Measurements from ENCODE around the gene LRRC8A. TPM values are rescaled to one million over a fixed set of nuclear protein-coding genes. Genes with fewer than 3 reads are reported as not detected.

LRRC8A gene
- total and polyA plus RNA-seq, 2 of the 4 experiments (the other 2 are of a cell fraction): 42.8 to 60.9 TPM

DNA sequence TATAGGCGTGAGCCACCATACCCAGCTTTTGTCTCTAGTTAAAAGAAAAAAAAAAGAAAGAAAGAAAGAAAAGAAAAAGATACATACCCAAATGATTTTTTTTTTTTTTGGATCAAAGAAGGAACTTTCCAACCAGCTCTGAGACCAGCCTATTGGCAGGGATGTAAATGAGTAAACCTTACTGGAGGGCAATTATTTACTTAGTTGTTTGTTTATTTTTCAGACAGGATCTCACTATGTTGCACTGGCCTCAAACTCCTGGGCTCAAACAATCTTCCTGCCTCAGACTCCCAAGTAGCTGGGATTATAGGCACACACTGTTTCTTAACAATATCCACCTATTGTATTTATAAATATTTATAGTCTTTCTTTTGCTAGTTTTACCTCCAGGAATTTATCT is 41.4 kb upstream of the LRRC8A start:
- dilution Hi-C loops (cut with HindIII; ENCODE audit: low sequenced_read_pairs, unreplicated experiment) (no loop called here), intact Hi-C loops (cut with micrococcal nuclease) (no loop called here), in situ Hi-C loops (cut with MboI; ENCODE audit: low sequenced_read_pairs) (no loop called here)
- Histone ChIP-seq H3K23ac (ENCODE audit: low read depth, low read length) (no peak overlapping the region), H2BK20ac (ENCODE audit: low read depth, low read length) (no peak overlapping the region), H2BK15ac (ENCODE audit: low read depth, low read length) (no peak overlapping the region), H2BK5ac (ENCODE audit: low read depth, low read length, poor library complexity, severe bottlenecking) (no peak overlapping the region), H3K56ac (ENCODE audit: extremely low read depth, insufficient read depth, low read length) (no peak overlapping the region), H2AK5ac (ENCODE audit: low read depth, low read length) (no peak overlapping the region), H3K9me3 (ENCODE audit: control insufficient read depth, insufficient read depth, low read length) (no peaks in the 10 kb centered on the region), H2AK9ac (replicated peaks; ENCODE audit: low read depth, low read length, poor library complexity) (no peak overlapping the region), H3K4me2 (ENCODE audit: low read depth, low read length) (no peak overlapping the region), H3K18ac (ENCODE audit: low read depth, low read length) (no peak overlapping the region), H3K79me1 (ENCODE audit: low read depth in 1 of 2, low read length in 2 of 2) (0 out of 4 replicates have a peak, but pooled peaks cover 0 to under 1% of the 10 kb centered on the region in 2 experiments), H4K8ac (ENCODE audit: low read depth in 2 of 2, low read length in 2 of 2) (no peak overlapping the region), H3K9me1 (ENCODE audit: insufficient read depth, low read length) (no peaks in the 10 kb centered on the region), H4K20me1 (ENCODE audit: insufficient read depth, low read length) (no peaks in the 10 kb centered on the region; the same call in 1 of the 2 replicates), H2AFZ (replicated peaks; ENCODE audit: low read length, poor library complexity) (no peak overlapping the region), H3K4ac (ENCODE audit: low read depth, low read length) (no peak overlapping the region), H3K4me3 (ENCODE audit: insufficient read depth, low read depth, low read length) (no peak overlapping the region), H4K5ac (ENCODE audit: low read depth, low read length) (no peak overlapping the region), H4K91ac (ENCODE audit: insufficient read depth, low read depth, low read length) (no peak overlapping the region), H3K9ac (ENCODE audit: low read depth, low read length) (no peak overlapping the region), H3K14ac (replicated peaks; ENCODE audit: low read depth, low read length) (no peak overlapping the region), H2BK120ac (ENCODE audit: low read depth, low read length) (no peak overlapping the region), H3K4me1 (ENCODE audit: control insufficient read depth, insufficient read depth, low read length) (no peaks in the 10 kb centered on the region), H3K27ac (ENCODE audit: insufficient read depth, low read length) (no peak overlapping the region), H3K36me3 (ENCODE audit: control insufficient read depth, insufficient read depth, low read length) (peaks cover 5% of the 10 kb centered on the region; the same call in 1 of the 2 replicates), H3K27me3 (ENCODE audit: control insufficient read depth, insufficient read depth, low read length) (no peaks in the 10 kb centered on the region)
- TF ChIP-seq CEBPB (IDR thresholded peaks at IDR 0.05; ENCODE audit: low read depth, low read length): no peak
- DNase-seq: no peak
- ChIA-PET CTCF (no interaction called here), POLR2A (ENCODE audit: unreplicated experiment) (no interaction called here)
- WGBS, 2 experiments (ENCODE audit: extremely low coverage in 2 of 2, insufficient read length in 1 of 2): no CpG with 5 or more reads among the region's 1 CpG
- no TSS peak for BruUV-seq (replicated peaks)
- ATAC-seq (ENCODE audit: low read depth): no peak
